Measurements from ENCODE around the gene PARD3B. TPM values are rescaled to one million over a fixed set of nuclear protein-coding genes. Genes with fewer than 3 reads are reported as not detected.
"Not testable (repeated sequence)": the region's sequence is repeated elsewhere in the genome, so short reads cannot be mapped to it uniquely, and the experiment has no call there.

Gene PARD3B
- total RNA-seq, 1 donor from 2014 or later: 8.4 TPM

DNA sequence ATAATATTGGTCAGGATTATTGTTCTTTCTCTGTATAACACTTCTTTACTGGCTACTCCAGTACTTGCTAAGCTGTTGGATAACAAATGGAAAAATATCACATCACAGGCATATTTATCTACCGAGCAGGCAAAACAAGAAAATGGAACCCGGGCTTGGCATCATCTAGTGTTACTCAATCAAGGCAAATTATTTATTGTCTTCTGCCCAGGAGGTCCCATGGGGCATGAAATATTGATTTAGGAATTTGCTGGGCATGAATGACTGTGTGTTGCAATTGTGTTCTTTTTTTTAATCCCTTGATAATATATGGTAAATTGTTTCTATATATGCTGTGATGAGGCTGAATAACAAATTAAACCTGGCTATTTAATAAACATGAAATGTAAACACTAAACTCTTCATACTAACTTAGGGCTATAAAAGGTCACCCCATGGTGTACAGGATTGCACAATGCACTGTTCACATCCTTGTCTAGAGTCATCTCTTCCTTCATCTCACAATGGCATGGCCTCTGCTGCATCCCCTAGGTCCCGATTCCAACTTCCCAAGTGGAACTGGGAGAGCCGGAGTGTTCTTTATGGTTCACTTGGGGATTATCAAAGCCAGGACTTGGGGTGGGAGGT lies 2.2 kb upstream of the PARD3B start:
- DNase-seq (ENCODE audit: low read depth, low spot score): no peak

DNA sequence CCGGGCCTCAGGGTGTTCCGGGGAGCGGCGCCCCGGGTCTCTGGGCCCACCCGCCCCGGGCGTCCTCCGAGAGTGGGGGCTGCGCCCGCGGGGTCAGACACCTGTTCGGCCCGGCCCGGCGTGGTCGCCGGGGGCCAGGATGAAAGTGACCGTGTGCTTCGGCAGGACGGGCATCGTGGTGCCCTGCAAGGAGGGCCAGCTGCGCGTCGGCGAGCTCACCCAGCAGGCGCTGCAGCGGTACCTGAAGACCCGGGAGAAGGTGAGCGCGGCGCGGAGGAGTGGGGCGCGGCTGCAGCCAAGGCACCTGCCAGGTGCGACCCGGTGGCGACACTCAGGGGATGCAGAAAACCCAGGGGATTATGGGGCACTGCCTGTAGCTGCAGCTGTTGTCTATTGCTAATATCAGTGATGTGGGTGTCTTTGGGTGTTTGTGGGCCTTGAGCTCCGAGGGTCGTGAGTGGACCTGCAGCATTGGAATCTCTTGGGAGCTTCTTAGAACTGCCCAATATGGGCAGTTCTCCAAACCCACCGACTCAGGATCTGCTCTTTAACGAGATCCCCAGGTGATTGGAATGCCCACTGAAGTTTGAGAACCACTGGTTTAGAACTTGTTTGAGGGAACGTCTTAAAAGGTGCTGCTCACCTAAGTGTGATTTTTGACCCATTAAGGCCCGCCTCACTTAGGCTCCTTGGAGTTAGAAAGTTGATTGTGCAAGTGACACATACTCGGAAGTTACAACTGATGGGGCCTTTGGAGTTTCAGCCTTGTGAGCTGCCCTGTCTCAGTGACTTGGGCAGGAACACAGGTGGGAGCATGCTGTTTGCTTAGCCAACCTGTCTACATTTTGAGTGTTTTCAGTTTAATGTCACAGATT lies 823 bp downstream of the PARD3B start:
- no peak for DNase-seq (ENCODE audit: low read depth, low spot score)

DNA sequence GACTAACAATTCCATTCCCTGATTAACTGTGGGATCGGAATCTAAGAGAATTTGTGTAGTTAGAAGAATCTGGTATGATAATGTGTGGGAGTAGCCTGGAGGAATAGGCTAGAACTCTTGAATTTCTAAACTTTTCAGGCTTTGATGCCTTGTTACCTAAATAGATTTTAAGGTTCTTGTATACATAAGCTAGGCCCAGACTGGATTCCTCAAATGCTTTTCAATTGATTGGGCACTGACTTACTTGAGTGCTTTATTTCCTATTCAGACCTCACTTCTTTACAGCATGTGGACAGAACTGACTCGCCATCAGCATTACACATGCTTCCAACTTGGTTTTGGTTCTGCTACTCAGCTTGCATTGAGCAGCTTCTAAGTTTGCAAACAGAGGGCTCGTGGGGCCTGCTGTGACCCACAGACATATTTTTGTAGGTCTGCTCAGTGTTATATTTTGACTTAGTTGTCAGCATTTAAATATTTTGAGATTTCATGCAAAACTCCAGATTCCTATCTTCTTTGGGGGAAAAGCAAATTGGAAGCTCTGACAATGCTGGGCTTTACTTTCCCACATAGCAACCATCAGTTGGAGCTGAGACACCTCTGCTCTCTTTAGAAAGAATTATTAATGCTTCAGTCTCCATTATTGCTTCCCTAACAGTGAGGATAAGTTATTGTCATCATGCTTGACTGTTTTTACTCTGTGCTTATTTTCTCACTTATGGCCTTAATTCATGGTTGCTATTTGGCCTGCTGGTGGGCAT lies 5.7 kb downstream of the PARD3B start:
- DNase-seq (ENCODE audit: low read depth, low spot score): no peak

DNA sequence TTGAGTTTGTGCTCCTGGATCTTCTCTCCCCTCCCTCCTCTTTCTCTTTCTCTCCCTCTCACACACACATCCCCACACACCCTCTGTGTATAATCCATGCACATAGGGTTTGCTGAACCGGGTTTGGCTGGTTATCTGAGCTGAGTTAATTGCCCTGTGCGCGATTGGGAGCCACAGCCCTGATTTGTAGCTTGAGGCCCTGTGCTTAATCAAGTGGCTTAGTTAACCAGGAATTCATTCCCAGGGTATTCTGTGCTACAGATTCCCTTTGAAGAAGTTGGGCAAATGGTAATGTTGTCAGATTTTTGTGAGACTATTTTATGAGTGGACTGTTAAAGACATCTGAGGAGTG lies 6.2 kb downstream of the PARD3B start:
- DNase-seq (ENCODE audit: low read depth, low spot score): no peak

DNA sequence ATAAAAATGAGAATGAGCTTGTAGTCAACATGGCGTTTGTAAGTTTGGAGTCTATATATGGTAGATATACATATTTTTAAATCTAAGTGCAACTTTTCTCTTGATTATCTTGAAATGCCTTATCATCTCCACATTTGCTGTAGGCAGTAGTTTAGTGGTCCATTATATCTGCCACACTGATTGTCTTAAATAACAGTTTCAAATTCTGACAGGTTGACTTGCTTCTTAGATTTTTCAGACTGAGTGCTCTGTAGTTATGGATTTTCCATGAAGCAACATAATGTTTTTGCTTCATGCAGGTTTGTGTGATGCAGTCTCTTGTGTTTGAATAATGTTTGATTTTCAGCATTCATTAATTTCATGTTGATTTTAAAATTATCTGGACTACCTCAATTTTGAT lies 12.3 kb downstream of the PARD3B start:
- no peak for DNase-seq (ENCODE audit: low read depth, low spot score)

DNA sequence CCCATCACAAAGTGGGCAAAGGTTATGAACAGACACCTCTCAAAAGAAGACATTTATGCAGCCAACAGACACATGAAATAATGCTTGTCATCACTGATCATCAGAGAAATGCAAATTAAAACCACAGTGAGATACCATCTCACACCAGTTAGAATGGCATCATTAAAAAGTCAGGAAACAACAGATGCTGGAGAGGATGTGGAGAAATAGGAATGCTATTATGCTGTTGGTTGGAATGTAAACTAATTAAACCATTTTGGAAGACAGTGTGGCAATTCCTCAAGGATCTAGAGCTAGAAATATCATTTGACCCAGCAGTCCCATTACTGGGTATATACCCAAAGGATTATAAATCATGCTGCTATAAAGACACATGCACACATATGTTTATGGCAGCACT lies 14.1 kb downstream of the PARD3B start:
- DNase-seq (ENCODE audit: low read depth, low spot score): not testable (repeated sequence)

DNA sequence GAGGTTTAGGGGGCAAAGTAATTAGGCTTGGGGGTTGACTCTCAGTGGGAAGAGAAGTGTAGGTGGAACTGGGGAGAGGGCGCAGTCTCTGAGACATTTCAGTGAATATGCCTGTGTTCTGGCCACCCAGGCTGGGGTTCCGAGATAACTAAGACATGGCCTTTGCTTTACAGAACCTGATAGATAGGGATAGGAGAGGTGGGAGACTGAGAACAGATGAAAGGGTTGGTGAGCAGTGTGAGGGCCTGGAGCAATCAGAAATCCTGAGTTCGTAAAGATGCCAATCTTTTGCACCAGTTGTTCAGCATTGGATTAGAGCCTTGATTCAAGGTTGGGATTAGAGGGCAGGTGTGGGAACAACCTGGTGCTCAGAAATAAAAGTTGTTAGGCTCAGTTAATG lies 15.6 kb downstream of the PARD3B start:
- no peak for DNase-seq (ENCODE audit: low read depth, low spot score)

DNA sequence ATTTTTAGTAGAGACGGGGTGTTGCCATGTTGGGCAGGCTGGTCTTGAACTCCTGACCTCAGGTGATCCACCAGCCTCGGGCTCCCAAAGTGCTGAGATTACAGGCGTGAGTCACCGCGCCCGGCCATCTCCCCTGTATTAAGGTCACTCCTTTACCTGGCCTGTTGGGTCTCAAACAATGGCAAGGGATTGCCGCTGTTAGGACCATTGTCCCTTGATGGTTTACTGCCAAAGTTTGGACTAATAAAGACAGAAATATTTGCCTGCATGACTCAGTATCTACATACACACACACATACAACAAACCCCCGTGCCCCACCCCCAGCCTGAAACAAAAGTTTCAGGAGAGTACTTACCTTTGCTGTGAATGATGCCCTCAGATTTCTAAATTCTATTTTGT lies 16.5 kb downstream of the PARD3B start:
- DNase-seq (ENCODE audit: low read depth, low spot score): no peak

DNA sequence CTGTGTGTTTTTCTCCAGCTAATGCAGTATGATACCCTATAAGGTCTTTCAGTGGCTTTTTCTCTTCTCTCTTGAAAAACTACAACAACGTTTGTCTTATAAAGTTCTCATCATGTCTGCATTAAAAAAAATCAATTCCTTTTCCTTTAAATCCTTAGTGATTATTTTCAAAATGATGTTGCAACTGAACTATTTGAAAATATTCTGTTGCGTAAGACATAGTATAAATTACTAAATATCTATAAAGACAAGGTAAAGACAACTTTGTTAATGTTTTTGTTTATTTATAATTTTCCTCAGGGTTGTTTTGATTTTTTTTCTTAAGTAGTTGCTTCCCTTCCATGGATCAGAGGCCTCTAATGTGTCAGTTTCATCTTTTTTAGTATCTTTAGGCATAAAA lies 21.2 kb downstream of the PARD3B start:
- DNase-seq (ENCODE audit: low read depth, low spot score): no peak

DNA sequence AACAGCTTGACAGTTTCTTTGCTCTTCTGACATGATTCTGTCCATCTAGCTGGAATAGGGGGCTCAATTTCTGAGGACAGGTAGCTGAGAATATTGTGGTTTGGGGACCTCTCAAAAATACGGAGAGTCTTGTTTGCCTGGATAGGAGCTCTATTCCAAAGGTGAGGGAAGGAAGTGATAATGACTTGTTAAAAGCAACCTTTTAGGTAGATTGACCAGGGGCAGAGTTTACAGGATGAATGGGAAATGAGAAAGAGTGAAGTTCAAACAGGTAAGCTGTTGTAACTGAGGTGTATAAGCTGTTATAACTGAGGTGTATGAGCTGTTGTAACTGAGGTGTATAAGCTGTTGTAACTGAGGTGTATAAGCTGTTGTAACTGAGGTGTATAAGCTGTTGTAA lies 25.1 kb downstream of the PARD3B start:
- DNase-seq (ENCODE audit: low read depth, low spot score): no peak

DNA sequence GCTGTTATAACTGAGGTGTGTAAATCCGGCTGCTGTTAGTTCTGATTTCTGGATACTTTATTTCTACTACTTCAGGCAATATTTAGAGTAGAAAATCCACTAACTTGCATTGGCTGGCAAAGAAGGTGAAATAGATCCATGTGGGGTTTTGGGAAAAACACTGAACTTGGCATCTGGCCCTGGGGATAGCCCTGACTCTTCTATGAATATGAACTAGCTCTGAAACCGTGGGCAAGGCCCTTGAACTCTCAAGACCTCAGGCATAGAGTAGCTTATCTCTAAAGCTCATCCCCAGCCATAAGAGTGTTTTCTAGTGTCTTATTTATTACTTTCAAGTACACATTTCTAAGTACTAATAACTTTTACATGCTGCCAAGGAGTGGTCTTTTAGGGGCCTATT lies 25.8 kb downstream of the PARD3B start:
- DNase-seq (ENCODE audit: low read depth, low spot score): no peak

DNA sequence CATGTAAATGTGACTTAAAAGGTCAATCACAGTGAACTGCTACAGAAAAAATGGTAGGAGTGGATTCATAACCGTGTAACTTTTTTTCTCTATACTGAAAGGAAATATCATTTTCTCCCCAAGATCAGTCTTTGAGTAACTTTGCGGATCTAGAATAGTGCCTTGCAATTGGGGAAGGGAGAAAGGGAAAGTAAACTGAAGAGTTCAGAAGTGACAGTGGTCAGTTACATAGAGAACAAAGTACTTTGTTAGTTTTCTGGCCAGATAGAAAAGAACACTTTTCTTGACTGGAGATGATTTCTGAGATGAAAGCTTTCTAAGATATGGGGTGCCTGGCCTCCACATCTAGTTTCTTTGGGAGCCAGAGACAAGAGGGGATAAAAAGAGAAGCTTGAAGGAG lies 26.6 kb downstream of the PARD3B start:
- DNase-seq (ENCODE audit: low read depth, low spot score): no peak

DNA sequence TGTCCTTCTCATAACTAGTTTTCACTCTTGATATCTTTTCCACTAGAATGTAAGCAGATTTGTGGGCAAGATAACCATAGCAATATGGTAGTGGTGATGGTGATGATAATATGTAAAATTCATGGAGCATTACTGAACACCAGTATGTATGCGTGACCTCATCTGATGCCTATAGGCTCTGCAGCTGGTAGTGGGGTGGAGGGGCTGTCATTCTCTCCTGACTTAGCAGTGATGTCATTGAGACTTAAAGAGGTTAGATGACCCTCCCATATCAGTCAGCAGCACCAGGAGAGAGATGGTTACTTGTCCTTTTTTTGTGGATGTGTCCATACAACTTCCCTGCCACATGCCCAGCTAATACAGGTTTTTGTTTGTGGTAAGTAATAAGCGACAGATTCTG lies 27.9 kb downstream of the PARD3B start:
- no peak for DNase-seq (ENCODE audit: low read depth, low spot score)

DNA sequence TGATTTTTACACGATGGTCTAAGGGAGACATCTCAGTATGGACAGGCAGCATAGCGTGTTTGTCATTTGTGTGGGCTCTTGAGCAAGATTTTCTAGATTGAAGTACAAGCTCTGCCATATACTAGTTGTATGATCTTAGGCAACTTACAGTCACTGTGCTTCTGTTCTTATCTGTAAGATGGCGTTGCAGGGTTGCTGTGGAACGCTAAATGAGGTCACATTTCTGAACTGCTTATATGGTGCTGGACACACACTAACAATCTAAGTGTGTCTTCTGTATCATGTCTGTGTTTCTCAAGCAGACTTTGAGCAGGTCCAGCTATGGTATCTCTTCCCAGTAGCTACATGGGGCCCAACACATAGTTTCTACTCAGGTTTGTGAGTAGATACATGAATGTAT lies 29.2 kb downstream of the PARD3B start:
- DNase-seq (ENCODE audit: low read depth, low spot score): no peak

DNA sequence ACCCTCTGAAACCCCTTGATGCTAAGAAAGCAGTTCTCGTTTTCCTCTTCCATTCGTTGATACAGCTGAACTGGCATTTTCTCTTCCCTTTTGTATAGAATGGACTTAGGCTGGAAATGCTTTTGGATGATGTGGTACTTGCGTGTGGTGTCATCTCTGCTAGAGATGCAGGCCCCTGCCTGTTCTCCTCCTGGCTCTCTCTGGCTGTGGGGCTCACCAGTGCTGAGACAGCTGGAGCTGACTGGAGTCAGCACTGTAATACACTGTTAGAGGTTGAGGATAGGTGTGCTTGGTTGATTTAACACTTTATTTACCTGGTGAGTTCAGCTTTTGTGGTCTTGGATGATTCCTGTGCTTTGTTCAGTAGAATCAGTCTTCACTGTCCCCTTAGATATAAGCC lies 30.2 kb downstream of the PARD3B start:
- DNase-seq (ENCODE audit: low read depth, low spot score): no peak

DNA sequence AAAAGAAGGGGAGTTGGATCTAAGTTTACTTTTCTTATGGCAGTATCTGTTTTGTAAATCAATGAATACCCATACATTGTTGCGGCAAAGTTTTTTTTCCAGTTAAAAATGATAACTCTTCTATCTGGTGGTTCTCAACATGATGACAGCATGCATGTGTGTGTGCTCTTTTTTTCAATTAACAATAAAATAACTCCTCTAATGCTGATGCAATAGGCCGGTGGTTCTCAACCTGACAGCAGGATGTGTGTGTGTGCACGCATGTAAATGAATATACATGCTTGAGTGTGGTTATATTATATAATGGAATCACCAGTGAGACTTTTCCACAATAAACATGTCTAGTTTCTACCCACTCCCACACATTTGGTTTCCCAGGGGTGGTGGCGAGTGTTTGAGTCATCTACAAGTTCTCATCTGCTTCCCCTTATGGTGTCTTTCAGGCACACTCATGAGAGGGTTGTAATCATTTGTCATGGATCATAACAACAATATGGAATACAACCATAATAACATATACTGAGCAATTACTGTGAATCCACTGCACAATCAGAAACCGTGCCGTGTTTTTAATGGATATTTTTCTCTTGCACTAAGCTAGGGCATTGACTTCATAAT lies 31.2 kb downstream of the PARD3B start:
- no peak for DNase-seq (ENCODE audit: low read depth, low spot score)

DNA sequence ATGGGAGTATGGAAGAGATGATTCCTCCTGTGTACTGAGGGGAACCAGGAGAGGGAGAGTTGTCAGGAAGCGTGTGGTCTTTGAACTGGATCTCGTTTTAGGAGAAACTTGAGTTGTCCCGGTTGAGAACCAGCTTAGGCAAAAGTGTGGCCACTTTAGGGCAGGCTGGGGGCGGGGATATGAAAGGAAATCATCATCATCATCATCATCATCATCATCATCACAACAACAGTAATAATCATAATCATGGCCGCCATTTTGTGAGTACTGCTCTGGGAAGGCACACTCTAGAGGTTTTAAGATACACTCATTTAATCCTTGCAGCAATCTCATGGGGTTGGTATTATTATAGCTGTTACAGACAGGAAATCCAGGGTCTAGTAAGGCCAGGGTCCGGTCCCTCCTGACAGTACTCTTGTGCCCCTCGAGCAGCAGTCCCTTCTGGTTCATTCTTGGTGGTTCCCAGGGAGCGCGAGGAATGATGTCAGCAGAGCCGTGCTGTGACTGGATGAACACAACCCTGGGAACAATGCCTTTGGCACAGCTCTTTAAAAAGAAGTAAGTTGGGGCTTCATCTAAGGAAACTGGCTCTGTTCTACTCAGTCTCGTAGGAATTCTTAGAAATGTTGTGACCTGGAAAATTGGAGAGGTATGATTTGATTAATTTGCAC lies 33.8 kb downstream of the PARD3B start:
- no peak for DNase-seq (ENCODE audit: low read depth, low spot score)

DNA sequence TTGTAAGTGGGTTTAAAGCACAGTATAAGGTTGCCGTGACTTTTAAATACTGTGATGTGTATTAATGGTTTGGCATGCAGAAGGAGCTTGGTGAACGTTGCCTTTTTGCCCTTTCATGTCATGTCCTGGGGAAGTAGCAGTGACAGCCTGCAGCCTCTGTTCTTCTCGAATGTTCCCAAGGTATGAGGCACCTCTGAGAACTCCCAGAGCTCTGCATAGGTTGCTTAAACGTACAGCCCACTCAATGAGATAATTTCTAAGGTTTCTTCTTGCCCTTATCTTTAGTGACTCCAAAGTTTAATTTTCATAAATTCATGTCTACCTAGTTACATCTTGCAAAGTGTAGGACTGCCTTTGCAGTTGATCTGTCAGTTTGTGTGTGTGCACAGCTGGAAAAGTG lies 36.7 kb downstream of the PARD3B start:
- no peak for DNase-seq (ENCODE audit: low read depth, low spot score)

DNA sequence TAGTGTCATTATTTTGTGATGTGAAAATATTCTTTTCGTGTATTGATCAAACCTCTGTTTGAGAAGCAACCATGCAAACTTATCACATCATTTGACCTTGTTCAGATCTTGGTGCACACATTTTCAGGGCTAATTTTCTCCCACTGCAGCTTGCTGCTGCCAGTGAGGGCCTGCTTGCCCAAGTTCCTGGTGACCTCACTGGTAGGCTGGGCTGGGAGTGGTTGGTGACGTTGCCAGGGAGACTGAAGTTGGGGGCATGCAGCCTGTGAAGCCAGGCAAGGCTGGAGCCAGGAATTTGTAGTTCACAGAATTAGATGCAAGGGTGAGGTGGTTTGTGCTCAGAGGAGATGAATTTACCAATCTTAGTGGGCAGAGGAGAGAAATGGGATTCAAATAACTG lies 38.5 kb downstream of the PARD3B start:
- DNase-seq (ENCODE audit: low read depth, low spot score): no peak

DNA sequence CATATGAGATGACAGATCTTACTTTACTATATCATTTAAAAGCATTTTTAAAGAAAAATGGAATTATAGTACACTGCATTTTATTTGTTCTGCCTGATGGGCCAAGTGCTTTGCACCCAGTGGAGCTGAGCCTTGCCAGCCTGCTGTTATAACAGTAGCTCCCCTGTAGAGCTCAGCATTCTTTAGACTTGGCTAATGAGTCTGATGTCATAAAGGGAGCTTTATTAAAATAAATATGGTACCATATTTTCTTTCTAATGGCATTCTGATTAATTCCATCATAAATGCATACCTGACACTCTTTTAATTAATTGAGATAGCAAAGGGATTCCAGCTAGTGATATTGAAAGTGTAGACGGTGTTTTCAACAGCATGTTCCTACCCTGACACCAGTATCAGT lies 40.7 kb downstream of the PARD3B start:
- DNase-seq (ENCODE audit: low read depth, low spot score): no peak

DNA sequence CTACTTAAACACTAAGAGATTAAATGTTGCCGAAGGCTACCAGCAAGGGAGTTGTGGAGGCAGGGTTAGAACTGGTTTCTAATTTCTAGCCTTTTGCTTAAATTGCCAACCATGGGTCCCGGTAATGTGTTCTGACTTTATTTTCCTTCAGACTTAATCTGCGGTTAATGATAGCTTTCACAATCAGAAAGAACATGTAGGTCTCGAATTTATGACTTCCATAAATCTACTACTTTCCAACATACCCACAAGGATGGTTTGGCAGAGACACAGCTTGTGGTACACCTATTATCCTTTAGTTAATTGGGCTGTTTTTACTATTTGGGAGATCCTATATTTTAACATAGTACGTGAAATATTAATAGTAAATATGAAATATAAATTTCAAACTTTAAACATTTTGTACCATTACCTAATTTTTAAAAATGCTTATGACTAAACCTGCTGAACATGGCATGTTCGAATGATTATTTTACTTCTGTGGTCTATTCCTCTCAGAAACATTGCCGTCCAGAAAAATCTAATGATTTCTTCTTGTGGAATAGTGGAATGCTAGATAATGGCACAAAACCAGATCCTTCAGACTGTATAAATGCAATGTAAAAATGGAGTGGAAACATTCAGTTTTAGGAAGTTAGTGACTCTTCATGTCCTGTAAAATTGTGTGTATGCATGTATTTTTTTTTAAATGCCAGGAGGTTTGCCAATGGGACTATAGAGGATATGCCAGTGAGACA lies 41.3 kb downstream of the PARD3B start:
- no peak for DNase-seq (ENCODE audit: low read depth, low spot score)
